ENCODE results near the gene ENDOG. TPM values are rescaled to one million over a fixed set of nuclear protein-coding genes. Genes with fewer than 3 reads are reported as not detected.
A peak's percentile ranks its signal among the peaks of the same experiment; 100 is the strongest.

Gene ENDOG
- total RNA-seq, 3 donors from 2014 or later: 30.2 to 56.1 (median 37.9) TPM

- no peak for TF ChIP-seq CTCF (IDR thresholded peaks at IDR 0.05)
- intact Hi-C loops (cut with DNase I, micrococcal nuclease): no loop called here
Measured at GRCh38 chr9:128786681-128787601, 31.4 kb upstream of the ENDOG start, which contains the start of gene TBC1D13. TSS of gene TBC1D13 (plus strand) at chr9:128787253. CDS start at chr9:128787354, 101 bp downstream.

DNA sequence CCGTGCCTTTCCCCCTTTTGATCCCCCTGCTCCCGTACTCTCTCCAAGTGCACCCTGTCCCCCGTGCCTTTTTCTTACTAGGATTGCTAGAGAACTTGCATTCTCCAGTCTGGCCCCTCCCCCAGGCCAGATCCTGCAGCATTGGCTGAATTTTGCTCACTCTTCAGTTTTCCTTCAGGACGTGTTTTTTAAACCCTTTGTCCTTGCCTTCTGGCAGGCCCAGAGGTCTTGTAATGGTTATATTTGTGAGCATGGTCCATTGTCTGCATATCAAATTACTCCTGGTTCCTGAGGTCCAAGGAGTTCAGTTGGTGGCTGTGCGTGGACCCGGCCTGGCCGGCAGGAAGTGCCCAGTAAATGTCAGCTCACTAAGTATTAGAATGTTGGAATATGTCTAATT, 30.6 kb upstream of the ENDOG start:
- peak overlapping the region; percentile 99 for H3K4me3 ChIP-seq
- TF ChIP-seq CTCF (IDR thresholded peaks at IDR 0.05): no peak
- H3K36me3 ChIP-seq (ENCODE audit: low read depth): no peaks in the 10 kb centered on the region
- peak in 1 of 3 donors; percentile 42 for DNase-seq
- intact Hi-C loops (cut with DNase I, micrococcal nuclease): no loop called here
- ATAC-seq: peak; percentile 53
- no peaks in the 10 kb centered on the region for H3K9me3 ChIP-seq
- H3K4me1 ChIP-seq (ENCODE audit: low read depth): peaks cover 10% of the 10 kb centered on the region

More at GRCh38 chr9:128786681-128787601, 31.4 kb upstream of the ENDOG start, which contains the start of gene TBC1D13:
- peaks cover 10% of the 10 kb centered on the region for H3K4me1 ChIP-seq (ENCODE audit: low read depth)
- peak within 1 kb of the TSS; percentile 99 for H3K4me3 ChIP-seq
- DNase-seq (peak; percentile 91 to 94 (median 92)), ATAC-seq (peak; percentile 100)
- no peaks in the 10 kb centered on the region for H3K36me3 ChIP-seq (ENCODE audit: low read depth)
- no peaks in the 10 kb centered on the region for H3K9me3 ChIP-seq

- no peak for ATAC-seq
- DNase-seq: no peak
- no peaks in the 10 kb centered on the region for H3K9me3 ChIP-seq
- intact Hi-C loops (cut with DNase I, micrococcal nuclease): no loop called here
- H3K4me3 ChIP-seq: no peak overlapping the region
- H3K36me3 ChIP-seq (ENCODE audit: low read depth): no peaks in the 10 kb centered on the region
- no peak for TF ChIP-seq CTCF (IDR thresholded peaks at IDR 0.05)
- H3K4me1 ChIP-seq (ENCODE audit: low read depth): peaks cover 10% of the 10 kb centered on the region
Measured at GRCh38 chr9:128788445-128788844, 29.9 kb upstream of the ENDOG start.

- intact Hi-C loops (cut with DNase I, micrococcal nuclease): no loop called here
- TF ChIP-seq CTCF (IDR thresholded peaks at IDR 0.05): no peak
- DNase-seq (no peak), ATAC-seq (no peak)
- H3K4me1 ChIP-seq (ENCODE audit: low read depth): peaks cover 13% of the 10 kb centered on the region
- no peak overlapping the region for H3K4me3 ChIP-seq
- H3K36me3 ChIP-seq (ENCODE audit: low read depth): no peaks in the 10 kb centered on the region
- no peaks in the 10 kb centered on the region for H3K9me3 ChIP-seq
Measured at GRCh38 chr9:128790536-128790935, 27.8 kb upstream of the ENDOG start.

DNA sequence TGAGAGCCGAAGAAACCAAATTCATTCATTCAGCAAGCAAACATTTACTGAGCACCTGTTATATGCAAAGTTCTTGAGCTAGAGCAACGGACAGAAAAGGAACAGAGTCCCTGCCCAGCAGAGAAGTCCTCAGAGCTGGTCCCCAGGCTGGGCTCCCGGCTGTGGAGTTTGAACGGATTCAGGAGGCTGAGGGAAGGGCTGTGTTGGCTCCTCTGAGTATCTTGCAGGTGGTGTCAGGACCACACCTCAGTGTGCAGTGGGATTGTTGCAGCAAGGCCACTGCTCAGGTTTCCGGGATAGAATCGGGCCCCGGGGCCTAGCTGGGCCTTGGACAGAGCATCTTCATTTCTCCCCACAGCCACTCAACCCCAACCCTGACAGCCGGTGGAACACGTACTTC, 26.2 kb upstream of the ENDOG start:
- intact Hi-C loops (cut with DNase I, micrococcal nuclease): no loop called here
- Histone ChIP-seq H3K4me3 (no peak overlapping the region), H3K4me1 (ENCODE audit: low read depth) (peaks cover 9% of the 10 kb centered on the region), H3K36me3 (ENCODE audit: low read depth) (no peaks in the 10 kb centered on the region), H3K9me3 (no peaks in the 10 kb centered on the region)
- ATAC-seq (no peak), DNase-seq (no peak)
- TF ChIP-seq CTCF (IDR thresholded peaks at IDR 0.05): no peak
